Inferior parietal cortex (tissue), 1 donor: Measurements from ENCODE around the gene HLA-DRB5.
"Not testable (repeated sequence)": the region's sequence is repeated elsewhere in the genome, so short reads cannot be mapped to it uniquely, and the experiment has no call there.

Source experiments
- DNase-seq: peaks from one replicate; pipeline ENCODE4 v3.0.0-alpha.2; 2016; ENCODE audit errors: extremely low spot score

HLA-DRB5 gene

GRCh38 chr6:32517654-32518445 lies 12.2 kb downstream of the HLA-DRB5 start:
- DNase-seq, result no peak

DNA sequence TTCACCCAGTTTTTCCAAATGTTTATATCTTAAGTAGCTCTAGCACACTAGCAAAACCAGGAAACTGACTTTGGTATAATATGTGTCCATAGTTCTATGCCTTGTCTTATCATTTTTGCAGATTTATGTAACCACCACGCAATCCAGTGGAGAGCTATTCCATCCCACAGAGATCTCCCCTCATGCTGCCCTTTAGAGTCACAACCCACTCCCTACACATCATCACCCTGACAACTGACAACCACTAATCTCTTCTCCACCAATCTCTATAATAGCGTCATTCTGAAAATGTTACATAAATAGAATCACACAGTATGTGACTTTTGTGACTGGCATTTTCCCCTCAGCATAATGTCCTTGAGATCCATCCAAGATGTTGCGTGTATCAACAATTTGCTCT lies 29.1 kb downstream of the HLA-DRB5 start:
- DNase-seq, result no peak

GRCh38 chr6:32492351-32492750 lies 37.7 kb downstream of the HLA-DRB5 start:
- DNase-seq, result no peak

DNA sequence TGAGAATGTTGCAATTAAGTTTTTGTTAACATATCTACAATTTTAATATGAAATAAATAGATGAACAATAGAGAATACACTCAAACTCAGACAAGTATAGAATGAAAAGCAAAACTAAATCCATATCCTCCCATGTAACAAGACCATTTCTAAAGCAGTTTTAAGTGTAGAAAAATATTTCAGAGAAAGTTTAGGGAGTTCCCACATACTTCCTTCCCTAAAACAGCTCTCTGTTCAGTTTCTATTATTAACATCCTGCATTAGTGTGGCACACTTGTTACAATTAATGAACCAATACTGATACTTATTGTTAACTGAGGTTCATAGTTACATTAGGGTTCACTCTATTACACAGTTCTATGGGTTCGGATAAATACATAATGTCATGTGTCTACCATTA lies 38.4 kb downstream of the HLA-DRB5 start:
- DNase-seq, result no peak

DNA sequence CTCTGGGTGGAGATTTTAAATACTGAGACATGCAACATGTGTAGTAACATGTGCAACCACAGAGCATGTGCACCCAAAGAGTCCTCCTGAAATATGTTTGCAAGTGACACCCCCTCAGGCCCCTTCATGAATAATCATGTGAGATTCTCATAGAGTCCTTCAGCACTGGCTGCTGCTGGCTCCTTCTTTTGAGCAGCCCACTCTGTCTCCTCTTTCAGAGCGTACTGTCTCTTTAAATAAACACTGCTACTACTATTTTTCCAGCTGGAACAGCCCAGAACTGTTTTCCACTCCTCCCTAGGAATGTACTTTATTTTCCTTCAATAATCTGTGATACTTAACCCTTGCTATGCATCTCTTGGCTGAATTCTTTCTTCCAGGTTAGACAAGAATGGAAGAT lies 42.0 kb downstream of the HLA-DRB5 start:
- no peak for DNase-seq

GRCh38 chr6:32484614-32484998 lies 45.5 kb downstream of the HLA-DRB5 start:
- DNase-seq, result no peak

- no peak for DNase-seq
Measured at GRCh38 chr6:32483968-32484613, 46.0 kb downstream of the HLA-DRB5 start.

- DNase-seq, result no peak
Measured at GRCh38 chr6:32475392-32476206, 54.5 kb downstream of the HLA-DRB5 start.

GRCh38 chr6:32473376-32474348 lies 56.4 kb downstream of the HLA-DRB5 start:
- peak; percentile 2 for DNase-seq

DNA sequence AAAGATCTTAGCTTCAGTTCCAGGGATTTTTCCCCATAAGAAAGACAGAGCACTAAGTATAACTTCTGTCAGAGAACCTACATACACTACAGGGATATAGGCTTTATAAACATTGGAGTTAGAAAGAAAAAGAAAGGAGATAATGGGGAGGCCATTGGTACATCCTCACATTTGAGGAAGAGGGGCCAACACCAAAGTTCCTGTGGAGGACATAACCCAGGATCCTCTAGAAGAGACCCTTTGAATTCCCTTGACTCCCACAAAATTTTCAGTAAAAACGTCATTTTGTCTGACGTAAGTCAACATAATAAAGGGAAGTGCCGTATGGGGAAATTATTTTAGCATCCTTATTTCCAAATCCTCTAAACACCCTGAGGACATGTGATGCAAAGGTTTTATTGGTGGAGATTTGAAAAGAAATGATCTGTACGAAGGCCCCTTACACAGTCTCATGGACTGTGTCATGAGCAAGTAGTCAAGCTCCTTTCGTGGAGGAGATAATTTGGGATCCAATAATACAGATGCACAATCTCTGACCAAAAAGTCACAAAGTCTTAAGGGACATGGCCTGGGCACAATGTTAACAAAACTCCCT lies 57.2 kb downstream of the HLA-DRB5 start:
- no peak for DNase-seq

- DNase-seq, result not testable (repeated sequence)
Measured at GRCh38 chr6:32467743-32468503, 62.2 kb downstream of the HLA-DRB5 start.
